Neuronal stem cell (in vitro differentiated cells): ENCODE measurements around the gene CCSER2.

ENCODE experiments used
- DNase-seq: peaks from one replicate; pipeline ENCODE4 v3.0.0-alpha.2; 2013; ENCODE audit warnings: low spot score
- H2AFZ ChIP-seq: one replicate; pipeline ENCODE4 v1.6.1; 2013; ENCODE audit warnings: mild to moderate bottlenecking, low read length, inconsistent platforms
- H2AK5ac ChIP-seq: 2 replicates; pipeline ENCODE4 v1.6.1; 2013; ENCODE audit warnings: low read depth, mild to moderate bottlenecking, inconsistent platforms, low read length, moderate library complexity, mixed read lengths
- H2BK120ac ChIP-seq: 2 replicates; pipeline ENCODE4 v1.6.1; 2013; ENCODE audit warnings: low read depth, mild to moderate bottlenecking, inconsistent platforms, low read length, moderate library complexity, mixed read lengths
- H2BK12ac ChIP-seq: one replicate; pipeline ENCODE4 v1.6.1; 2013; ENCODE audit warnings: low read length, inconsistent platforms
- H2BK15ac ChIP-seq: 2 replicates; pipeline ENCODE4 v1.6.1; 2013; ENCODE audit warnings: mild to moderate bottlenecking, low read length, inconsistent platforms, mixed read lengths
- H2BK5ac ChIP-seq: one replicate; pipeline ENCODE4 v1.6.1; 2013; ENCODE audit warnings: inconsistent platforms, mild to moderate bottlenecking, low read length, moderate library complexity
- H3K14ac ChIP-seq: one replicate; pipeline ENCODE4 v1.6.1; 2013; ENCODE audit warnings: low read length, inconsistent platforms
- H3K18ac ChIP-seq: 2 replicates; pipeline ENCODE4 v1.6.1; 2013; ENCODE audit warnings: low read length, inconsistent platforms
- H3K23ac ChIP-seq: 2 replicates; pipeline ENCODE4 v1.6.1; 2013; ENCODE audit warnings: low read depth, mild to moderate bottlenecking, mixed read lengths, low read length, inconsistent platforms; ENCODE audit not compliant: poor library complexity
- H3K27ac ChIP-seq: replicated peaks from 3 replicates; pipeline ENCODE4 v1.5.1; 2013; ENCODE audit warnings: low read length, inconsistent platforms
- H3K27me3 ChIP-seq, 3 experiments: 2 replicates each; pipeline ENCODE4 v1.6.1; 2013; ENCODE audit warnings: low read length in 3 of 3, mild to moderate bottlenecking in 2 of 3, inconsistent platforms in 1 of 3, low read depth in 1 of 3, mixed read lengths in 1 of 3, moderate library complexity in 1 of 3; ENCODE audit not compliant: control insufficient read depth in 3 of 3, insufficient read depth in 3 of 3
- H3K36me3 ChIP-seq, 2 donors: replicated peaks in 1 of 2; 2 replicates each; pipeline ENCODE4 v1.6.1; 2013; ENCODE audit warnings: low read length in 2 of 2; ENCODE audit not compliant: control insufficient read depth in 2 of 2, insufficient read depth in 2 of 2
- H3K4ac ChIP-seq: 2 replicates; pipeline ENCODE4 v1.6.1; 2013; ENCODE audit warnings: inconsistent platforms, mild to moderate bottlenecking, low read length, moderate library complexity
- H3K4me1 ChIP-seq, 2 donors: 1 replicate in 1 of 2; 2 replicates in 1 of 2; pipeline ENCODE4 v1.6.1; 2013; ENCODE audit warnings: low read length in 2 of 2, low read depth in 1 of 2; ENCODE audit not compliant: control insufficient read depth in 2 of 2, insufficient read depth in 1 of 2
- H3K4me2 ChIP-seq: one replicate; pipeline ENCODE4 v1.6.1; 2013; ENCODE audit warnings: mild to moderate bottlenecking, low read length, inconsistent platforms; ENCODE audit not compliant: insufficient read depth, poor library complexity, severe bottlenecking
- H3K4me3 ChIP-seq, 2 donors: 2 replicates each; pipeline ENCODE4 v1.5.1; 2013; ENCODE audit warnings: low read length in 2 of 2, mild to moderate bottlenecking in 2 of 2, inconsistent platforms in 1 of 2, moderate library complexity in 1 of 2
- H3K79me1 ChIP-seq: one replicate; pipeline ENCODE4 v1.6.1; 2013; ENCODE audit warnings: low read depth, mild to moderate bottlenecking, inconsistent platforms, low read length, moderate library complexity
- H3K9ac ChIP-seq: one replicate; pipeline ENCODE4 v1.6.1; 2013; ENCODE audit warnings: mild to moderate bottlenecking, low read depth, low read length, inconsistent platforms; ENCODE audit not compliant: poor library complexity
- H3K9me3 ChIP-seq, 2 donors: replicated peaks in 1 of 2; 2 replicates each; pipeline versions ENCODE3 to v1.6.1; 2013; ENCODE audit warnings: low read length in 2 of 2, mild to moderate bottlenecking in 2 of 2, inconsistent platforms in 1 of 2, low read depth in 1 of 2, mixed read lengths in 1 of 2, moderate library complexity in 1 of 2; ENCODE audit not compliant: control insufficient read depth in 2 of 2, insufficient read depth in 1 of 2
- H4K8ac ChIP-seq: one replicate; pipeline ENCODE4 v1.6.1; 2013; ENCODE audit warnings: low read depth, mild to moderate bottlenecking, inconsistent platforms, low read length, moderate library complexity
- H4K91ac ChIP-seq: one replicate; pipeline ENCODE4 v1.6.1; 2013; ENCODE audit warnings: low read length, low read depth, mild to moderate bottlenecking, inconsistent platforms; ENCODE audit not compliant: poor library complexity
- WGBS, 2 donors: extraction: QIAGEN DNeasy Blood & Tissue Kit; methylation state at CpG; one replicate each; pipeline ENCODE4 v1.1.7; 2013; ENCODE audit warnings: missing lambda C conversion rate in 2 of 2, mixed read lengths in 1 of 2; ENCODE audit not compliant: insufficient read length in 2 of 2, insufficient replicate concordance in 1 of 2; ENCODE audit errors: extremely low coverage in 2 of 2; 5-methylcytosine and 5-hydroxymethylcytosine counted together

The CCSER2 gene

DNA sequence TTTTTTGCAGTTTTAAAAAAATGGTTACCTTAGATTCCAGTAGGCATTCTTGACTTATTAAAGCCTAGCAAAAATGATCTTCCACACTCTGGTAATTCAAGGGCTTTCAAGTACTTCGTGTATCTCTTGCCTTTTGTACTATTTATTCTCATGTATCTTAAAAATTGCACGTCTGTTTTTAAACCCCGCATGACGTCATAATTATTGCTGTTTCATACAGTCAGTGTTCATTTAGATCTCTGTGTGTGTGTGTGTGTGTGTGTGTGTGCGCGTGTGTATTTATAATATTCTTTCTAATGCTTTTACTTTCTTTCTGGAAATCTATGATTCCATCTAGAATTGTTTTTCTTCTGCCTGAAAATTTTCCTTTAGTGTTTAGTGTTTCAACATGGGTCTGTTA, 234.2 kb downstream of the CCSER2 start:
- no peak overlapping the region for H3K4me2 ChIP-seq
- H3K9ac ChIP-seq = no peak overlapping the region
- no peak overlapping the region for H2BK15ac ChIP-seq
- no peaks in the 10 kb centered on the region for H3K27me3 ChIP-seq
- H2AFZ ChIP-seq = no peak overlapping the region
- H2AK5ac ChIP-seq = no peak overlapping the region
- H3K79me1 ChIP-seq = no peaks in the 10 kb centered on the region
- no peak overlapping the region for H3K4ac ChIP-seq
- no peak for DNase-seq
- peaks cover 0 to 3% of the 10 kb centered on the region in 2 donors for H3K4me1 ChIP-seq
- no peak overlapping the region for H3K23ac ChIP-seq
- H2BK120ac ChIP-seq = no peak overlapping the region
- H3K4me3 ChIP-seq = no peak overlapping the region
- no peak overlapping the region for H3K27ac ChIP-seq
- H4K91ac ChIP-seq = no peak overlapping the region
- no peak overlapping the region for H3K14ac ChIP-seq
- no peaks in the 10 kb centered on the region for H3K36me3 ChIP-seq
- no peak overlapping the region for H4K8ac ChIP-seq
- H3K9me3 ChIP-seq = no peaks in the 10 kb centered on the region
- no CpG with 5 or more reads among the region's 6 CpGs for WGBS, 2 donors
- no peak overlapping the region for H3K18ac ChIP-seq
- no peak overlapping the region for H2BK5ac ChIP-seq
- H2BK12ac ChIP-seq = no peak overlapping the region

DNA sequence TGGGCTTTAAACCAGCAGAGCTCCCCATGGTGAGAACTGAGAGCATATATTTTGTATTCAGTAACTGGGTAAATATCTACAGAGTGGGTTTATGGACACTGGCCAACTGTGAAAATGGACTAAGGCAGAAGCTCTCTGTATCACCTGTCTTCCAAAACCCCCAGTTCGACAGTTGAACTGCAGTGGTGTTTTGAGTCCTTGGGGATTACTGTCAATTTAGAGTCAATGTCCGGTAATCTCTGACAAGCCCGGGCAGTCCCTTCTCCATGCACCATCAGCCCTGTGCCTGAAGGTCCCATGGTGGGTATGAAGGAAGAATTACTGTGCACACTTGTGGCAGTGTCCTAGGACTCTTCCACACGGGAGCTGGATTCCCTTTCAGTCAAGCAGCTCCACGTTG, 235.0 kb downstream of the CCSER2 start:
- Histone ChIP-seq H3K79me1 (no peaks in the 10 kb centered on the region), H3K9me3 (no peaks in the 10 kb centered on the region), H3K23ac (no peak overlapping the region), H3K4ac (no peak overlapping the region), H3K4me3 (no peak overlapping the region), H2BK5ac (no peak overlapping the region), H3K9ac (no peak overlapping the region), H3K27me3 (no peaks in the 10 kb centered on the region), H3K4me1 (peaks cover 0 to 3% of the 10 kb centered on the region in 2 donors), H3K4me2 (no peak overlapping the region), H2AFZ (no peak overlapping the region), H4K91ac (no peak overlapping the region), H3K27ac (no peak overlapping the region), H2AK5ac (no peak overlapping the region), H4K8ac (no peak overlapping the region), H3K14ac (no peak overlapping the region), H2BK15ac (no peak overlapping the region), H3K18ac (no peak overlapping the region), H2BK12ac (no peak overlapping the region), H3K36me3 (no peaks in the 10 kb centered on the region), H2BK120ac (no peak overlapping the region)
- no CpG with 5 or more reads among the region's 5 CpGs for WGBS, 2 donors
- no peak for DNase-seq

GRCh38 chr10:84563868-84564267, 235.5 kb downstream of the CCSER2 start:
- no peak overlapping the region for H2BK5ac ChIP-seq
- H3K4me3 ChIP-seq = no peak overlapping the region
- H3K4ac ChIP-seq = no peak overlapping the region
- no peak overlapping the region for H3K4me2 ChIP-seq
- no peak overlapping the region for H2AK5ac ChIP-seq
- peaks cover 0 to 3% of the 10 kb centered on the region in 2 donors for H3K4me1 ChIP-seq
- no peaks in the 10 kb centered on the region for H3K27me3 ChIP-seq
- H3K9ac ChIP-seq = no peak overlapping the region
- H3K36me3 ChIP-seq = no peaks in the 10 kb centered on the region
- no peak overlapping the region for H3K14ac ChIP-seq
- no peak overlapping the region for H3K27ac ChIP-seq
- no peak overlapping the region for H3K23ac ChIP-seq
- no CpG with 5 or more reads among the region's 4 CpGs for WGBS, 2 donors
- H4K91ac ChIP-seq = no peak overlapping the region
- H2AFZ ChIP-seq = no peak overlapping the region
- no peak overlapping the region for H2BK12ac ChIP-seq
- no peak overlapping the region for H3K18ac ChIP-seq
- no peak overlapping the region for H4K8ac ChIP-seq
- no peak overlapping the region for H2BK120ac ChIP-seq
- no peak for DNase-seq
- H2BK15ac ChIP-seq = no peak overlapping the region
- no peaks in the 10 kb centered on the region for H3K79me1 ChIP-seq
- no peaks in the 10 kb centered on the region for H3K9me3 ChIP-seq

- Histone ChIP-seq H2BK15ac (no peak overlapping the region), H3K23ac (no peak overlapping the region), H3K36me3 (no peaks in the 10 kb centered on the region), H3K14ac (no peak overlapping the region), H3K27ac (no peak overlapping the region), H3K9ac (no peak overlapping the region), H3K79me1 (no peaks in the 10 kb centered on the region), H4K8ac (no peak overlapping the region), H3K4ac (no peak overlapping the region), H4K91ac (no peak overlapping the region), H2BK120ac (no peak overlapping the region), H2AFZ (no peak overlapping the region), H3K4me2 (no peak overlapping the region), H3K27me3 (no peaks in the 10 kb centered on the region), H2BK12ac (no peak overlapping the region), H3K18ac (no peak overlapping the region), H3K4me3 (no peak overlapping the region), H3K4me1 (peaks cover 0 to 3% of the 10 kb centered on the region in 2 donors), H2AK5ac (no peak overlapping the region), H2BK5ac (no peak overlapping the region), H3K9me3 (peaks cover 0 to 2% of the 10 kb centered on the region in 2 donors)
- WGBS, 2 donors = no CpG with 5 or more reads among the region's 6 CpGs
- DNase-seq = no peak
Observed at GRCh38 chr10:84565881-84566582, 237.6 kb downstream of the CCSER2 start.
